IMR-90 (cell line): ENCODE data around the gene GPSM3. TPM values are rescaled to one million over a fixed set of nuclear protein-coding genes. Genes with fewer than 3 reads are reported as not detected.

Experiments used
- ATAC-seq: fragments of 200-7000 bp; cut with Tn5 transposase; 2 replicates; pipeline ENCODE4 v1.9.1; 2020; ENCODE audit warnings: low read depth, mild to moderate bottlenecking, moderate library complexity
- BruUV-seq: library from RNA; stranded (reverse); fragments of 400-500 nt; replicated peaks from 2 replicates; lab custom pipeline; 2021; lab: Mats Ljungman, UMichigan
- CTCF ChIA-PET: fragments of 300-600 bp; formaldehyde crosslinking; extraction: SDS; loops from one replicate; lab custom pipeline; 2021; ENCODE audit warnings: antibody characterized with exemption; lab: Yijun Ruan, JAX
- POLR2A ChIA-PET: fragments of 300-600 bp; sonication (Branson Sonifier 250); formaldehyde crosslinking; loops from one replicate; lab custom pipeline; 2022; ENCODE audit warnings: antibody characterized with exemption; ENCODE audit not compliant: unreplicated experiment; lab: Charles Lee
- DNase-seq: peaks from one replicate; pipeline ENCODE4 v3.0.0; 2013
- H2AFZ ChIP-seq: replicated peaks from 2 replicates; pipeline ENCODE3; 2013; ENCODE audit warnings: low read length, mild to moderate bottlenecking; ENCODE audit not compliant: poor library complexity
- H2AK5ac ChIP-seq: 2 replicates; pipeline ENCODE4 v1.6.1; 2013; ENCODE audit warnings: low read depth, low read length, inconsistent platforms
- H2AK9ac ChIP-seq: replicated peaks from 2 replicates; pipeline ENCODE3; 2013; ENCODE audit warnings: mild to moderate bottlenecking, low read depth, low read length, moderate library complexity; ENCODE audit not compliant: poor library complexity
- H2BK120ac ChIP-seq: 2 replicates; pipeline ENCODE4 v1.6.1; 2013; ENCODE audit warnings: low read depth, low read length, inconsistent platforms
- H2BK15ac ChIP-seq: 3 replicates; pipeline ENCODE4 v1.6.1; 2013; ENCODE audit warnings: low read depth, low read length, inconsistent platforms
- H2BK20ac ChIP-seq: 2 replicates; pipeline ENCODE4 v1.6.1; 2013; ENCODE audit warnings: low read depth, mild to moderate bottlenecking, inconsistent platforms, low read length, moderate library complexity
- H2BK5ac ChIP-seq: 2 replicates; pipeline ENCODE4 v1.6.1; 2013; ENCODE audit warnings: mild to moderate bottlenecking, low read depth, low read length, inconsistent platforms; ENCODE audit not compliant: poor library complexity, severe bottlenecking
- H3K14ac ChIP-seq: replicated peaks from 2 replicates; pipeline ENCODE4 v1.6.1; 2013; ENCODE audit warnings: low read depth, low read length, inconsistent platforms
- H3K18ac ChIP-seq: 2 replicates; pipeline ENCODE4 v1.6.1; 2013; ENCODE audit warnings: low read depth, low read length, control low read depth
- H3K23ac ChIP-seq: 2 replicates; pipeline ENCODE4 v1.6.1; 2013; ENCODE audit warnings: low read depth, low read length, inconsistent platforms
- H3K27ac ChIP-seq: 2 replicates; pipeline ENCODE4 v1.5.1; 2013; ENCODE audit warnings: mild to moderate bottlenecking, control low read depth, low read length; ENCODE audit not compliant: insufficient read depth
- H3K27me3 ChIP-seq: 2 replicates; pipeline ENCODE4 v1.6.1; 2013; ENCODE audit warnings: low read length; ENCODE audit not compliant: control insufficient read depth, insufficient read depth
- H3K36me3 ChIP-seq: 2 replicates; pipeline ENCODE4 v1.6.1; 2013; ENCODE audit warnings: low read length, mixed read lengths; ENCODE audit not compliant: control insufficient read depth, insufficient read depth
- H3K4ac ChIP-seq: 2 replicates; pipeline ENCODE4 v1.6.1; 2013; ENCODE audit warnings: low read depth, low read length, inconsistent platforms
- H3K4me1 ChIP-seq: 2 replicates; pipeline ENCODE4 v1.6.1; 2013; ENCODE audit warnings: low read length, mixed read lengths; ENCODE audit not compliant: control insufficient read depth, insufficient read depth
- H3K4me2 ChIP-seq: 2 replicates; pipeline ENCODE4 v1.6.1; 2013; ENCODE audit warnings: low read depth, mild to moderate bottlenecking, control low read depth, low read length, moderate library complexity
- H3K4me3 ChIP-seq: 2 replicates; pipeline ENCODE4 v1.5.1; 2013; ENCODE audit warnings: low read depth, mild to moderate bottlenecking, control low read depth, low read length, moderate library complexity; ENCODE audit not compliant: insufficient read depth
- H3K56ac ChIP-seq: 2 replicates; pipeline ENCODE4 v1.6.1; 2013; ENCODE audit warnings: low read length, inconsistent platforms; ENCODE audit not compliant: insufficient read depth; ENCODE audit errors: extremely low read depth
- H3K79me1 ChIP-seq, 2 experiments: 2 replicates each; pipeline ENCODE4 v1.6.1; 2013; ENCODE audit warnings: low read length in 2 of 2, inconsistent platforms in 1 of 2, low read depth in 1 of 2
- H3K9ac ChIP-seq: 2 replicates; pipeline ENCODE4 v1.6.1; 2013; ENCODE audit warnings: low read depth, low read length, control low read depth
- H3K9me1 ChIP-seq: 2 replicates; pipeline ENCODE4 v1.6.1; 2013; ENCODE audit warnings: low read length, inconsistent platforms; ENCODE audit not compliant: insufficient read depth
- H3K9me3 ChIP-seq: 2 replicates; pipeline ENCODE4 v1.6.1; 2013; ENCODE audit warnings: low read length; ENCODE audit not compliant: control insufficient read depth, insufficient read depth
- H4K20me1 ChIP-seq: 2 replicates; pipeline ENCODE4 v1.6.1; 2013; ENCODE audit warnings: low read length, inconsistent platforms; ENCODE audit not compliant: insufficient read depth
- H4K5ac ChIP-seq: 2 replicates; pipeline ENCODE4 v1.6.1; 2013; ENCODE audit warnings: mild to moderate bottlenecking, low read depth, low read length, control low read depth
- H4K8ac ChIP-seq, 2 experiments: 2 replicates each; pipeline ENCODE4 v1.6.1; 2013; ENCODE audit warnings: low read depth in 2 of 2, low read length in 2 of 2, control low read depth in 1 of 2, inconsistent platforms in 1 of 2
- H4K91ac ChIP-seq: 2 replicates; pipeline ENCODE4 v1.6.1; 2013; ENCODE audit warnings: low read depth, low read length, inconsistent platforms; ENCODE audit not compliant: insufficient read depth
- BHLHE40 ChIP-seq: fragments of 150-350 bp; IDR thresholded peaks from 2 replicates; pipeline ENCODE4 v1.6.1; 2016; ENCODE audit warnings: mild to moderate bottlenecking, low read depth, low read length
- CHD1 ChIP-seq: IDR thresholded peaks from 2 replicates; pipeline ENCODE4 v1.6.1; 2012; ENCODE audit warnings: low read depth, low read length, improper control_type of control experiment
- MAFK ChIP-seq: IDR thresholded peaks from 2 replicates; pipeline ENCODE4 v1.6.1; 2012; ENCODE audit warnings: low read depth, low read length, improper control_type of control experiment
- RCOR1 ChIP-seq: IDR thresholded peaks from 2 replicates; pipeline ENCODE4 v1.6.1; 2012; ENCODE audit warnings: mild to moderate bottlenecking, low read length, improper control_type of control experiment; ENCODE audit not compliant: insufficient replicate concordance
- SMC3 ChIP-seq: fragments of 150-350 bp; IDR thresholded peaks from 2 replicates; pipeline ENCODE4 v1.6.1; 2016; ENCODE audit warnings: low read depth, mild to moderate bottlenecking, antibody characterized with exemption, low read length, moderate library complexity
- WGBS, 2 experiments: methylation state at CpG; one replicate each; pipeline versions ENCODE4 v1.1.5 to v1.1.7; 2013; ENCODE audit warnings: missing lambda C conversion rate in 2 of 2; ENCODE audit not compliant: insufficient read length in 1 of 2; ENCODE audit errors: extremely low coverage in 2 of 2; 5-methylcytosine and 5-hydroxymethylcytosine counted together
- dilution Hi-C: fragments of 300-500 bp; cut with HindIII; formaldehyde crosslinking; loops from one replicate; pipeline ENCODE4 v1.14.3; 2018; ENCODE audit warnings: low sequenced_read_pairs; ENCODE audit not compliant: unreplicated experiment
- in situ Hi-C: fragments of 300-500 bp; cut with MboI; formaldehyde crosslinking; loops from 3 replicates; pipeline ENCODE4 v1.14.3; 2019; ENCODE audit warnings: low sequenced_read_pairs, inconsistent platforms, mixed read lengths
- intact Hi-C: fragments of 100-400 bp; cut with micrococcal nuclease; formaldehyde crosslinking; loops from 2 replicates; pipeline ENCODE4 v1.10.0; 2022
- polyA plus RNA-seq, 3 experiments: library from polyadenylated mRNA; depleted of rRNA; stranded (reverse); fragments of >200 nt; gene quantifications; 2 replicates each; pipeline ENCODE4 v1.2.3, GENCODE V29; 2012; ENCODE audit warnings: low replicate concordance in 1 of 3
- total RNA-seq: library from RNA; depleted of rRNA; stranded (reverse); fragments of >200 nt; gene quantifications from 2 replicates; pipeline ENCODE4 v1.2.3, GENCODE V29; 2012
- TF ChIP-seq, protein P1 (sequence below): fragments of 150-350 bp; IDR thresholded peaks from 2 replicates; pipeline ENCODE4 v1.6.1; 2016; ENCODE audit warnings: low read depth, mild to moderate bottlenecking, low read length, moderate library complexity, borderline replicate concordance

GPSM3 gene
- total and polyA plus RNA-seq, 2 of the 4 experiments (the other 2 are of a cell fraction), result 3.0 to 9.8 TPM

- no peaks in the 10 kb centered on the region for H3K27me3 ChIP-seq
- no peak overlapping the region for H2AK9ac ChIP-seq
- no peak overlapping the region for H2AFZ ChIP-seq
- no peak overlapping the region for H3K27ac ChIP-seq
- H3K4ac ChIP-seq, result no peak overlapping the region
- no peak overlapping the region for H3K9ac ChIP-seq
- H3K4me2 ChIP-seq, result no peak overlapping the region
- ChIA-PET CTCF (no interaction called here), POLR2A (interaction anchor here (0.7 kb wide), 1 partner anchor 29 kb away, joined by 3 read pairs; the partner anchor contains the start of gene ATF6B)
- H4K8ac ChIP-seq, result no peak overlapping the region
- dilution Hi-C loops, result no loop called here
- H3K9me3 ChIP-seq, result no peaks in the 10 kb centered on the region
- no peaks in the 10 kb centered on the region for H4K20me1 ChIP-seq
- no peak overlapping the region for H4K91ac ChIP-seq
- no peak for ATAC-seq
- H3K4me3 ChIP-seq, result no peak overlapping the region
- H3K14ac ChIP-seq, result no peak overlapping the region
- no peak overlapping the region for H2AK5ac ChIP-seq
- H3K4me1 ChIP-seq, result peaks cover 21% of the 10 kb centered on the region
- peaks cover 6 to 34% of the 10 kb centered on the region in 2 experiments for H3K79me1 ChIP-seq
- no peak overlapping the region for H2BK20ac ChIP-seq
- BruUV-seq, result no TSS peak
- peaks cover 16% of the 10 kb centered on the region for H3K36me3 ChIP-seq
- H2BK5ac ChIP-seq, result no peak overlapping the region
- H2BK15ac ChIP-seq, result no peak overlapping the region
- no peak overlapping the region for H3K18ac ChIP-seq
- intact Hi-C loops, result loop anchor here (10.0 kb wide), 1 partner anchor 112 kb away; no protein-coding TSS in a partner anchor
- in situ Hi-C loops, result loop anchor here (5.0 kb wide), 1 partner anchor 40 kb away; no protein-coding TSS in a partner anchor
- H2BK120ac ChIP-seq, result no peak overlapping the region
- H3K9me1 ChIP-seq, result no peaks in the 10 kb centered on the region
- WGBS, 2 experiments, result no CpG with 5 or more reads among the region's 9 CpGs
- no peak overlapping the region for H3K23ac ChIP-seq
- no peak for TF ChIP-seq SMC3
- no peak for TF ChIP-seq RCOR1
- TF ChIP-seq CHD1, result no peak
- no peak for TF ChIP-seq BHLHE40
- peak; percentile 69 for TF ChIP-seq MAFK
- TF ChIP-seq, protein P1, sequence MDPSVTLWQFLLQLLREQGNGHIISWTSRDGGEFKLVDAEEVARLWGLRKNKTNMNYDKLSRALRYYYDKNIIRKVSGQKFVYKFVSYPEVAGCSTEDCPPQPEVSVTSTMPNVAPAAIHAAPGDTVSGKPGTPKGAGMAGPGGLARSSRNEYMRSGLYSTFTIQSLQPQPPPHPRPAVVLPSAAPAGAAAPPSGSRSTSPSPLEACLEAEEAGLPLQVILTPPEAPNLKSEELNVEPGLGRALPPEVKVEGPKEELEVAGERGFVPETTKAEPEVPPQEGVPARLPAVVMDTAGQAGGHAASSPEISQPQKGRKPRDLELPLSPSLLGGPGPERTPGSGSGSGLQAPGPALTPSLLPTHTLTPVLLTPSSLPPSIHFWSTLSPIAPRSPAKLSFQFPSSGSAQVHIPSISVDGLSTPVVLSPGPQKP, result no peak
- no peak overlapping the region for H3K56ac ChIP-seq
- H4K5ac ChIP-seq, result no peak overlapping the region
- no peak for DNase-seq
Observed at GRCh38 chr6:32156891-32157290, 35.6 kb downstream of the GPSM3 start.
